ENCODE measurements around the gene HOXC11. TPM values are rescaled to one million over a fixed set of nuclear protein-coding genes. Genes with fewer than 3 reads are reported as not detected.
A peak's percentile ranks its signal among the peaks of the same experiment; 100 is the strongest.

Gene HOXC11
- total and polyA plus RNA-seq, 2 donors (not counting 1 experiment from before 2014, with no cell fraction given) = not detected

GRCh38 chr12:53932915-53933314 is 40.0 kb upstream of the HOXC11 start:
- Mint-ChIP-seq H3K4me1 (peaks cover 10% of the 10 kb centered on the region), H3K27ac (no peak overlapping the region), H3K9me3 (ENCODE audit: insufficient read depth) (no peaks in the 10 kb centered on the region), H3K27me3 (peaks cover 93% of the 10 kb centered on the region), H3K4me3 (no peak overlapping the region)
- POLR2A ChIA-PET = interaction anchor here (0.7 kb wide), 1 partner anchor 455 kb away, joined by 3 read pairs; no protein-coding TSS in a partner anchor
- CTCF ChIA-PET = no interaction called here
- Histone ChIP-seq H3K36me3 (replicated peaks in 1 of 2; ENCODE audit: control extremely low read depth in 1 of 2, control insufficient read depth in 1 of 2, extremely low read depth in 1 of 2, insufficient read depth in 2 of 2, low read length in 1 of 2) (no peaks in the 10 kb centered on the region), H3K79me2 (ENCODE audit: control insufficient read depth, insufficient read depth, low read length) (no peaks in the 10 kb centered on the region), H3K4me3 (ENCODE audit: control extremely low read depth in 1 of 5, extremely low read depth in 1 of 5, insufficient read depth in 1 of 5, low read depth in 2 of 5, low read length in 4 of 5) (no peak overlapping the region), H3K4me1 (ENCODE audit: control insufficient read depth in 2 of 2, insufficient read depth in 2 of 2, low read length in 2 of 2) (peaks cover 6 to 24% of the 10 kb centered on the region in 2 donors), H3K4me2 (replicated peaks; ENCODE audit: low read depth, low read length, poor library complexity, severe bottlenecking) (no peak overlapping the region), H3K9ac (ENCODE audit: low read length) (no peak overlapping the region), H3K9me3 (ENCODE audit: control extremely low read depth in 1 of 3, control insufficient read depth in 2 of 3, insufficient read depth in 1 of 3, low read length in 2 of 3) (peaks cover 0 to 48% (median 1%) of the 10 kb centered on the region in 3 donors), H4K20me1 (ENCODE audit: control insufficient read depth, insufficient read depth, low read length, poor library complexity, severe bottlenecking) (no peaks in the 10 kb centered on the region), H2AFZ (ENCODE audit: insufficient read depth, low read depth, low read length, poor library complexity, severe bottlenecking) (no peak overlapping the region), H3K27ac (ENCODE audit: low read length in 2 of 2) (no peak overlapping the region), H3K27me3 (replicated peaks in 1 of 4; ENCODE audit: control extremely low read depth in 1 of 4, control insufficient read depth in 3 of 4, insufficient read depth in 4 of 4, low read length in 3 of 4) (peaks cover 0 to 95% (median 75%) of the 10 kb centered on the region in 4 experiments)
- WGBS (ENCODE audit: insufficient coverage) = no CpG with 5 or more reads among the region's 4 CpGs
- intact Hi-C loops (cut with micrococcal nuclease) = no loop called here
- TF ChIP-seq, protein P1, sequence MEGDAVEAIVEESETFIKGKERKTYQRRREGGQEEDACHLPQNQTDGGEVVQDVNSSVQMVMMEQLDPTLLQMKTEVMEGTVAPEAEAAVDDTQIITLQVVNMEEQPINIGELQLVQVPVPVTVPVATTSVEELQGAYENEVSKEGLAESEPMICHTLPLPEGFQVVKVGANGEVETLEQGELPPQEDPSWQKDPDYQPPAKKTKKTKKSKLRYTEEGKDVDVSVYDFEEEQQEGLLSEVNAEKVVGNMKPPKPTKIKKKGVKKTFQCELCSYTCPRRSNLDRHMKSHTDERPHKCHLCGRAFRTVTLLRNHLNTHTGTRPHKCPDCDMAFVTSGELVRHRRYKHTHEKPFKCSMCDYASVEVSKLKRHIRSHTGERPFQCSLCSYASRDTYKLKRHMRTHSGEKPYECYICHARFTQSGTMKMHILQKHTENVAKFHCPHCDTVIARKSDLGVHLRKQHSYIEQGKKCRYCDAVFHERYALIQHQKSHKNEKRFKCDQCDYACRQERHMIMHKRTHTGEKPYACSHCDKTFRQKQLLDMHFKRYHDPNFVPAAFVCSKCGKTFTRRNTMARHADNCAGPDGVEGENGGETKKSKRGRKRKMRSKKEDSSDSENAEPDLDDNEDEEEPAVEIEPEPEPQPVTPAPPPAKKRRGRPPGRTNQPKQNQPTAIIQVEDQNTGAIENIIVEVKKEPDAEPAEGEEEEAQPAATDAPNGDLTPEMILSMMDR (IDR thresholded peaks at IDR 0.05) = no peak
- no peak for TF ChIP-seq EZH2 (IDR thresholded peaks at IDR 0.05; ENCODE audit: borderline replicate concordance, insufficient read depth, low read depth, low read length, poor library complexity, severe bottlenecking)
- DNase-seq (no peak), ATAC-seq (ENCODE audit: low read depth) (no peak)

DNA sequence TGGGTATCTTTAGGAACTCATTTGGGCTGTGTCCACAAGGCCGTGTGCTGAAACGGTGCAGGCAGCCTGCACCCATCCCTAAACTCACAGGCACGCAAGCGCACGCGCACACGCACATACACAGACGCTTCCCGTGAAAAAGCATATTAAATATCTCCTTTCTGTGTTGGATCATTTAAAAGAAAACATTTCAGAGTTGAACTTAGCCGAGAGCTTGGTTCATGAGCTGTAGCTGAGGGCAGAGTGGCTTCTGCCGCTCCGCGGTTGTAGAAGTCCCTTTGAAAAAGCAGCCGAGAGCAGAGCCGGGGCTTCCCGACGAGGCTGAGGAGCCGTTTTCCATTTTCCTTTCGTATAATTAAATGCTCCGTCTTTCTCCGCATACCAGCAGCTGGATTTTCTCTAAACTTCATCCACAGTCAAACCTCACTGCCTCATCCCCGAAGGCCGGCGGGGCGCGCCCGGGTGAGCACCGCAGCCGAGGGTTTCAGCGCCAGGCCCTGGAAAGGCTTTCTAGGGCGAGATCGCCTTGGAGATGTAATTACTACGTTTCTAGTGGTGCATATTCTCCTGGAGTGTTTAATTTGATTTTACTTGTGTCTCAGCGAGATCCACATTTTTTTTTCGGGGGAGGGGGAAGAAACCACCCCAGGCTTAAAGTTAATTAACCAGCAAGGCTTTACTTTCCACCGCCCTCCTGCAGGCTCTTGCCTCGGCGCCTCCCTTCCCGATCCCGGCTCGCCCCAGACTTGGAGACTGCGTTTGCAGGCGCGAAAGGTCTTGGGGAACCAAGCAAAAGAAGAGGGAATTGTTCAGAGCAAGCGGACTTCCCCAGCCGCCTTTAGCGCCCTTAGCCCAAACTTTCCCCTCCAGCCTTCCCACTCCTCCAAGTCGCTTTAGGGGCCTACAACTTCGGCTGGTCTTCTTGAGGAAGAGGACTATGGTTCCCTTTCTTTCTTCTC is 37.3 kb upstream of the HOXC11 start:
- H3K27me3 ChIP-seq (replicated peaks in 1 of 4; ENCODE audit: control extremely low read depth in 1 of 4, control insufficient read depth in 3 of 4, insufficient read depth in 4 of 4, low read length in 3 of 4) = peaks cover 0 to 94% (median 68%) of the 10 kb centered on the region in 4 experiments
- no peak overlapping the region for H3K4me3 ChIP-seq (ENCODE audit: control extremely low read depth in 1 of 5, extremely low read depth in 1 of 5, insufficient read depth in 1 of 5, low read depth in 2 of 5, low read length in 4 of 5)
- ChIA-PET CTCF (no interaction called here), POLR2A (no interaction called here)
- WGBS (ENCODE audit: insufficient coverage) = 8% methylated on average over 32 of the region's 49 CpGs
- H3K27ac Mint-ChIP-seq = no peak overlapping the region
- no peaks in the 10 kb centered on the region for H4K20me1 ChIP-seq (ENCODE audit: control insufficient read depth, insufficient read depth, low read length, poor library complexity, severe bottlenecking)
- peaks cover 0 to 59% (median 2%) of the 10 kb centered on the region in 3 donors for H3K9me3 ChIP-seq (ENCODE audit: control extremely low read depth in 1 of 3, control insufficient read depth in 2 of 3, insufficient read depth in 1 of 3, low read length in 2 of 3)
- no peaks in the 10 kb centered on the region for H3K9me3 Mint-ChIP-seq (ENCODE audit: insufficient read depth)
- H3K4me3 Mint-ChIP-seq = peak overlapping the region; percentile 10
- no peak overlapping the region for H3K9ac ChIP-seq (ENCODE audit: low read length)
- H3K36me3 ChIP-seq (replicated peaks in 1 of 2; ENCODE audit: control extremely low read depth in 1 of 2, control insufficient read depth in 1 of 2, extremely low read depth in 1 of 2, insufficient read depth in 2 of 2, low read length in 1 of 2) = no peaks in the 10 kb centered on the region
- TF ChIP-seq, protein P1 (IDR thresholded peaks at IDR 0.05) = no peak
- TF ChIP-seq EZH2 (IDR thresholded peaks at IDR 0.05; ENCODE audit: borderline replicate concordance, insufficient read depth, low read depth, low read length, poor library complexity, severe bottlenecking) = no peak
- H2AFZ ChIP-seq (ENCODE audit: insufficient read depth, low read depth, low read length, poor library complexity, severe bottlenecking) = no peak overlapping the region
- H3K4me1 ChIP-seq (ENCODE audit: control insufficient read depth in 2 of 2, insufficient read depth in 2 of 2, low read length in 2 of 2) = peaks cover 10 to 30% of the 10 kb centered on the region in 2 donors
- H3K27ac ChIP-seq (ENCODE audit: low read length in 2 of 2) = no peak overlapping the region
- ATAC-seq (ENCODE audit: low read depth) (no peak), DNase-seq (peak; percentile 51)
- intact Hi-C loops (cut with micrococcal nuclease) = no loop called here
- peaks cover 10% of the 10 kb centered on the region for H3K4me1 Mint-ChIP-seq
- peaks cover 76% of the 10 kb centered on the region for H3K27me3 Mint-ChIP-seq
- no peaks in the 10 kb centered on the region for H3K79me2 ChIP-seq (ENCODE audit: control insufficient read depth, insufficient read depth, low read length)
- peak overlapping the region; percentile 45 for H3K4me2 ChIP-seq (replicated peaks; ENCODE audit: low read depth, low read length, poor library complexity, severe bottlenecking)
